ENCODE data around the gene TRIM25.

DNA sequence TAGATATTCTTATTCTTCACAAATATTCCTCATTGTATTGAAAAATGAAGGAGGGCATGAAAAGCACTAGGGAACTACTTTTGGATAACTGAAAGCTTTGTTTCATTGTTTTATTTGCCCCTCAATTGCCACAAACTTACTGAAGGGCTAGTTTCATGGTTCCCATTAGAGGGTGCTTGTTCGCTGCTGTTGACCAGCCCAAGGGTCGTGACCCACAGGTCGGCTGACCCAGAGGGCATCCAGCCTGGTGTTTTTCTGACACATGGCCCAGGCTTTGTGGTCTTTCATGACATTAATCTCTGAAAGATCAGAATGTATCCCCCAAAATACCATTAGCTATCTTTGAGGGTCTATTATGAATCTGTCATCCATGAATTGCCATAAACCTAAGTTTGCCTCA is 49.9 kb downstream of the TRIM25 start:
- TF ChIP-seq, protein P1, sequence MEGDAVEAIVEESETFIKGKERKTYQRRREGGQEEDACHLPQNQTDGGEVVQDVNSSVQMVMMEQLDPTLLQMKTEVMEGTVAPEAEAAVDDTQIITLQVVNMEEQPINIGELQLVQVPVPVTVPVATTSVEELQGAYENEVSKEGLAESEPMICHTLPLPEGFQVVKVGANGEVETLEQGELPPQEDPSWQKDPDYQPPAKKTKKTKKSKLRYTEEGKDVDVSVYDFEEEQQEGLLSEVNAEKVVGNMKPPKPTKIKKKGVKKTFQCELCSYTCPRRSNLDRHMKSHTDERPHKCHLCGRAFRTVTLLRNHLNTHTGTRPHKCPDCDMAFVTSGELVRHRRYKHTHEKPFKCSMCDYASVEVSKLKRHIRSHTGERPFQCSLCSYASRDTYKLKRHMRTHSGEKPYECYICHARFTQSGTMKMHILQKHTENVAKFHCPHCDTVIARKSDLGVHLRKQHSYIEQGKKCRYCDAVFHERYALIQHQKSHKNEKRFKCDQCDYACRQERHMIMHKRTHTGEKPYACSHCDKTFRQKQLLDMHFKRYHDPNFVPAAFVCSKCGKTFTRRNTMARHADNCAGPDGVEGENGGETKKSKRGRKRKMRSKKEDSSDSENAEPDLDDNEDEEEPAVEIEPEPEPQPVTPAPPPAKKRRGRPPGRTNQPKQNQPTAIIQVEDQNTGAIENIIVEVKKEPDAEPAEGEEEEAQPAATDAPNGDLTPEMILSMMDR (IDR thresholded peaks at IDR 0.05; ENCODE audit: poor library complexity): no peak
- no peak for TF ChIP-seq EZH2 (IDR thresholded peaks at IDR 0.05; ENCODE audit: borderline replicate concordance)
